Liver (tissue), 9 donors: Measurements from ENCODE around the gene RRAS2. TPM values are rescaled to one million over a fixed set of nuclear protein-coding genes. Genes with fewer than 3 reads are reported as not detected.

Source experiments
- DNase-seq: peaks from one replicate; pipeline ENCODE4 v3.0.0-alpha.2; 2017; ENCODE audit warnings: low spot score
- H3K27ac ChIP-seq, 2 donors: one replicate each; pipeline ENCODE4 v1.7.0; 2013; ENCODE audit warnings: inconsistent platforms in 2 of 2, low read length in 2 of 2, control low read depth in 1 of 2, low read depth in 1 of 2, mild to moderate bottlenecking in 1 of 2
- H3K27me3 ChIP-seq, 4 donors: one replicate each; pipeline versions ENCODE4 v1.6.1 to v1.7.0; 2013; ENCODE audit warnings: low read length in 3 of 4, inconsistent platforms in 1 of 4, mild to moderate bottlenecking in 1 of 4, moderate library complexity in 1 of 4; ENCODE audit not compliant: control insufficient read depth in 4 of 4, insufficient read depth in 4 of 4
- H3K36me3 ChIP-seq, 4 donors: one replicate each; pipeline versions ENCODE4 v1.6.1 to v1.7.0; 2013; ENCODE audit warnings: low read length in 3 of 4, mild to moderate bottlenecking in 3 of 4, low read depth in 1 of 4, moderate library complexity in 1 of 4; ENCODE audit not compliant: control insufficient read depth in 4 of 4, insufficient read depth in 3 of 4
- H3K4me1 ChIP-seq, 4 donors: one replicate each; pipeline versions ENCODE4 v1.6.1 to v1.7.0; 2013; ENCODE audit warnings: low read length in 3 of 4, mild to moderate bottlenecking in 3 of 4, moderate library complexity in 1 of 4; ENCODE audit not compliant: control insufficient read depth in 4 of 4, insufficient read depth in 4 of 4
- H3K4me3 ChIP-seq, 3 donors: one replicate each; pipeline versions ENCODE4 v1.6.1 to v1.7.0; 2013; ENCODE audit warnings: low read length in 3 of 3, control low read depth in 1 of 3, low read depth in 1 of 3, mild to moderate bottlenecking in 1 of 3
- H3K9ac ChIP-seq, 2 donors: one replicate each; pipeline ENCODE4 v1.7.0; 2013; ENCODE audit warnings: low read length in 2 of 2, mild to moderate bottlenecking in 2 of 2, moderate library complexity in 2 of 2, control low read depth in 1 of 2, low read depth in 1 of 2
- H3K9me3 ChIP-seq, 4 donors: one replicate each; pipeline versions ENCODE4 v1.6.1 to v1.7.0; 2013; ENCODE audit warnings: low read length in 3 of 4; ENCODE audit not compliant: control insufficient read depth in 4 of 4
- GABPA ChIP-seq, 2 donors: IDR thresholded peaks in 1 of 2; conservative IDR thresholded peaks in 1 of 2; 2 replicates each; pipeline ENCODE4 v1.6.1; 2016; ENCODE audit warnings: antibody characterized with exemption in 2 of 2, mild to moderate bottlenecking in 1 of 2, moderate library complexity in 1 of 2
- HNF4G ChIP-seq: IDR thresholded peaks from 2 replicates; pipeline ENCODE4 v1.6.1; 2016; ENCODE audit warnings: antibody characterized with exemption
- WGBS: extraction: QIAGEN DNeasy Blood & Tissue Kit; methylation state at CpG from one replicate; pipeline ENCODE4 v1.1.7; 2013; 5-methylcytosine and 5-hydroxymethylcytosine counted together
- polyA plus RNA-seq, 2 donors: library from polyadenylated mRNA; stranded (reverse) in 1 of 2; unstranded in 1 of 2; fragments of 200-250 nt in 1 of 2; fragments of >200 nt in 1 of 2; fragmentation: Nextera tagmentation in 1 of 2; extraction: Ambion mirVana in 1 of 2; gene quantifications; one replicate each; pipeline versions ENCODE4 v1.2.1 to v1.2.3, GENCODE V29; 2013 to 2015
- total RNA-seq, 2 donors: library from RNA; depleted of rRNA; stranded (reverse); fragments of >200 nt; gene quantifications; one replicate each; pipeline ENCODE4 v1.2.3, GENCODE V29; 2014
- TF ChIP-seq, protein P1 (sequence below): IDR thresholded peaks from 2 replicates; pipeline ENCODE4 v1.6.1; 2016; ENCODE audit warnings: antibody characterized with exemption
- donor health status: healthy.
- donor health status: healthy.
- donor health status: healthy.
- donor health status: healthy.
- donor health status: healthy.

The RRAS2 gene
- total and polyA plus RNA-seq, 4 donors, result 11.2 to 23.8 (median 17.5) TPM

DNA sequence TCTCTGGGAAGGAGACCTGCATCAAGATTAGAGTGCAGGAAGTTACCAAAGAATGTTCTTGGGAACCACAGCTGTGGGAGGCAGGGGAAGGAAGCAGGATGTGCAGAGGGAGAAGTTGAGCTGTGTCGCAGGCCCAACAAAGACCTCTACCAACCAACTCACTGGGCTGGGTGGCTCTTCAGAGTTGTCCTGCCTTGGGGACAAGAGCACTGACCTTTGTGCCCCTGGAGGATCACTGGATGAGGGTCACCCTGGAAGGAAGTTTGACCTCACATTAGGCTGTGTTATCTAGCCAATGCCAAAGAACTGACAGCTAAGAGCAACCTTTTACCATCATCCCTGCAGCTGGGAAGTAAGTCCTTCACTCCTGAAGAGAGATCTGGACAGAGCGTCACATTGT, 130.6 kb downstream of the RRAS2 start:
- no peaks in the 10 kb centered on the region for H3K4me1 ChIP-seq
- H3K9ac ChIP-seq, result no peak overlapping the region
- no peak overlapping the region for H3K27ac ChIP-seq
- WGBS, result 82% methylated on average over 2 of the region's 2 CpGs
- H3K9me3 ChIP-seq, result peaks cover 0 to 4% (median 0%) of the 10 kb centered on the region in 4 donors
- H3K4me3 ChIP-seq, result no peak overlapping the region
- no peak for DNase-seq
- H3K27me3 ChIP-seq, result peaks cover 0 to 7% (median 0%) of the 10 kb centered on the region in 4 donors
- H3K36me3 ChIP-seq, result no peaks in the 10 kb centered on the region
- no peak for TF ChIP-seq HNF4G
- TF ChIP-seq, protein P1, sequence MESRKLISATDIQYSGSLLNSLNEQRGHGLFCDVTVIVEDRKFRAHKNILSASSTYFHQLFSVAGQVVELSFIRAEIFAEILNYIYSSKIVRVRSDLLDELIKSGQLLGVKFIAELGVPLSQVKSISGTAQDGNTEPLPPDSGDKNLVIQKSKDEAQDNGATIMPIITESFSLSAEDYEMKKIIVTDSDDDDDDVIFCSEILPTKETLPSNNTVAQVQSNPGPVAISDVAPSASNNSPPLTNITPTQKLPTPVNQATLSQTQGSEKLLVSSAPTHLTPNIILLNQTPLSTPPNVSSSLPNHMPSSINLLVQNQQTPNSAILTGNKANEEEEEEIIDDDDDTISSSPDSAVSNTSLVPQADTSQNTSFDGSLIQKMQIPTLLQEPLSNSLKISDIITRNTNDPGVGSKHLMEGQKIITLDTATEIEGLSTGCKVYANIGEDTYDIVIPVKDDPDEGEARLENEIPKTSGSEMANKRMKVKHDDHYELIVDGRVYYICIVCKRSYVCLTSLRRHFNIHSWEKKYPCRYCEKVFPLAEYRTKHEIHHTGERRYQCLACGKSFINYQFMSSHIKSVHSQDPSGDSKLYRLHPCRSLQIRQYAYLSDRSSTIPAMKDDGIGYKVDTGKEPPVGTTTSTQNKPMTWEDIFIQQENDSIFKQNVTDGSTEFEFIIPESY, result no peak
- no peak for TF ChIP-seq GABPA (IDR thresholded peaks at IDR 0.05 in 1 of 2, conservative IDR thresholded peaks at IDR 0.05 in 1 of 2)

Other genes starting within 250 kb of the RRAS2 start
- 100 to 1,000 TPM in 1 of 2 donors, 10 to 100 TPM in 1; 99.3 to 140 TPM for gene COPB1, start 140.6 kb upstream of the RRAS2 start, total RNA-seq
- gene COPB1, start 140.6 kb upstream of the RRAS2 start, polyA plus RNA-seq, result 10 to 100 TPM; 32.1 to 49.8 TPM
- 10 to 100 TPM; 76.5 to 84.5 TPM for gene PSMA1, start 161.2 kb upstream of the RRAS2 start, total RNA-seq
- 100 to 1,000 TPM in 1 of 2 donors, 10 to 100 TPM in 1; 84.9 to 191 TPM for gene PSMA1, start 161.2 kb upstream of the RRAS2 start, polyA plus RNA-seq